Measurements from ENCODE around the gene SFRP5.

SFRP5 gene

GRCh38 chr10:97788552-97789442 is 17.0 kb upstream of the SFRP5 start:
- no peak for DNase-seq

GRCh38 chr10:97785731-97786130 is 13.9 kb upstream of the SFRP5 start:
- no peak for DNase-seq

- DNase-seq = no peak
Observed at GRCh38 chr10:97785231-97785630, 13.4 kb upstream of the SFRP5 start.

GRCh38 chr10:97784200-97784810 is 12.5 kb upstream of the SFRP5 start:
- peak in 1 of 51 donors; percentile 6 for DNase-seq

GRCh38 chr10:97782455-97783228 is 10.8 kb upstream of the SFRP5 start:
- no peak for DNase-seq

- peak in 3 of 51 donors; percentile 39 to 60 (median 42) for DNase-seq
Observed at GRCh38 chr10:97781618-97782331, 10.0 kb upstream of the SFRP5 start.

- DNase-seq = peak in 15 of 51 donors; percentile 19 to 60 (median 42)
Observed at GRCh38 chr10:97780841-97781617, 9.2 kb upstream of the SFRP5 start.

- DNase-seq = no peak
Observed at GRCh38 chr10:97779975-97780374, 8.2 kb upstream of the SFRP5 start.

GRCh38 chr10:97779492-97779891 is 7.7 kb upstream of the SFRP5 start:
- no peak for DNase-seq

- no peak for DNase-seq
Observed at GRCh38 chr10:97778452-97779302, 6.9 kb upstream of the SFRP5 start.

- DNase-seq = no peak
Observed at GRCh38 chr10:97777143-97777542, 5.3 kb upstream of the SFRP5 start.

- DNase-seq = peak in 1 of 51 donors; percentile 6
Observed at GRCh38 chr10:97774811-97775294, 3.1 kb upstream of the SFRP5 start.

- DNase-seq = no peak
Observed at GRCh38 chr10:97773096-97773495, 1.3 kb upstream of the SFRP5 start.

- peak in 3 of 51 donors; percentile 26 to 47 (median 33) for DNase-seq
Observed at GRCh38 chr10:97771055-97771891, 526 bp downstream of the SFRP5 start.

- no peak for DNase-seq
Observed at GRCh38 chr10:97770255-97770654, 1.5 kb downstream of the SFRP5 start.

- no peak for DNase-seq
Observed at GRCh38 chr10:97768322-97769315, 3.2 kb downstream of the SFRP5 start.

Data from hypothalamus (tissue), 51 donors.